Measurements from ENCODE around the gene ABCA2.
"Not testable (repeated sequence)": the region's sequence is repeated elsewhere in the genome, so short reads cannot be mapped to it uniquely, and the experiment has no call there.

Gene ABCA2

DNA sequence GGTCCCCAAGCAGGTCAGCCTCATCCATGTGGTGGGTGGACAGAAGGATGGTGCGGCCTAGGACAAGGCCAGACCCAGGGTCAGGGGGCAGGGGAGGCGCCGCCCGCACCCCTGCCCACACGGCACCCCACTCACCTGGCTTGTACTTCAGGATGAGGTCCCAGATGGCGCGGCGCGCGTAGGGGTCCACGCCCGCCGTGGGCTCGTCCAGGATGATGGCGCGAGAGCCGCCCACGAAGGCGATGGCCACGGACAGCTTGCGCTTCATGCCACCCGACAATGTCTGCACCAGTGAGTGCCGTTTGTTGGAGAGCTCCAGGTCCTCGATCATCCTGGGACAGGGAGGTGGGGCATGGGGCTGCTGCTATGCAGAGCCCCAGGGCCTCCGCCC is 12.5 kb downstream of the ABCA2 start:
- no peak for DNase-seq

DNA sequence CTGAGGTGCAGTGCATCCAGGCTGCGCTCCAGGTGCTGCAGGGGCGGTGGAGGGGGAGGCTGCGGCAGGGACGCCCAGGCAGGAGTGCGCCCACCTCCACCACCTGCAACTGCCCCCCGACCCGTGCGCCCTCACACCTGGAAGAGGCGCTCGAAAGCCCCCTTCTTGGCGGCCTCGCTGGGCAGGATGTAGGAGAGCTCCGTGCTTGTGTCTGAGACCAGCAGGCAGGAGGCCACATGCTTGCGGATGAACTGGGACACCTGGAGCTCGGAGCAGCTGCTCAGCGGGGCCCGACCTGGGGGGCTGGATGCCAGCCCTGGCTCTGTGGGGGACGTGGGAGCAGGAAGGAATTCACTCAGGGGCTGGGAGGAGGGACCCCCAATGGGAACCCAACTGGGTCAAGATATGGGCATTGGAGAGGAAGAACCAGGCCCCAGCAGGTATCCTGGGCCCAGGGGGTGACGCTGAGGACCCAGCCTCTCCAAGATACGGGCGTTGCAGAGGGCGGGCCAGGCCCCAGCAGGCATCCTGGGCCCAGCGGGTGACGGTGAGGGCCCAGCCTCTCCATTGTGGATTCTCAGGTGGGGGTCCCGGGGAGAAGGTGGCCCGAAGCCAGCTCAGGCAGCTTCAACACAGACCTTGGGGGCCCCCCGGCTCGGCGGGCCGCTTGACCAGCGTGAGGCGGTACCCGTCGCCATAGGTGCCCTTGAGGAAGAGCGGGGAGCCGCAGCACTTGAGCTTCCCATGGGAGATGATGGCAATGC is 13.1 kb downstream of the ABCA2 start:
- no peak for DNase-seq

- no peak for DNase-seq
These were observed 13.9 kb downstream of the ABCA2 start for GRCh38 chr9:137014166-137014565.

DNA sequence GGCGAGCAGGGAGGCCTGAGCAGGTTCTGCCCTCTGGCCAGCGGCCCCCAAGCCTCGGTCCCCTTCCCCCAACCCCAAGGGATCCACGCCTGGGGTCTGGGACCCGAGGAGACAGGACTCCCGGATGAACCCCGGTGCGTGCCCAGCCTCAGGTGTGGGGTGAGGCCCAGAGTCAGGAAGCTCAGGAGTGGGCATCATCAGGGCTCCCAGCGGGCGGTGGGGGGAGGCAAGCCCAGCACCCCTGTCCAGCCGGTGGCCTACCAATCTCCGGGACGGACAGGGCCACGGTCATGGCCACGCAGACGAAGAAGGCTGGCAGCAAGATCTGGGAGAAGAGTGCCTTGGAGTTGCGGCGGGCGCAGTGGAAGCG is 14.5 kb downstream of the ABCA2 start:
- no peak for DNase-seq

DNA sequence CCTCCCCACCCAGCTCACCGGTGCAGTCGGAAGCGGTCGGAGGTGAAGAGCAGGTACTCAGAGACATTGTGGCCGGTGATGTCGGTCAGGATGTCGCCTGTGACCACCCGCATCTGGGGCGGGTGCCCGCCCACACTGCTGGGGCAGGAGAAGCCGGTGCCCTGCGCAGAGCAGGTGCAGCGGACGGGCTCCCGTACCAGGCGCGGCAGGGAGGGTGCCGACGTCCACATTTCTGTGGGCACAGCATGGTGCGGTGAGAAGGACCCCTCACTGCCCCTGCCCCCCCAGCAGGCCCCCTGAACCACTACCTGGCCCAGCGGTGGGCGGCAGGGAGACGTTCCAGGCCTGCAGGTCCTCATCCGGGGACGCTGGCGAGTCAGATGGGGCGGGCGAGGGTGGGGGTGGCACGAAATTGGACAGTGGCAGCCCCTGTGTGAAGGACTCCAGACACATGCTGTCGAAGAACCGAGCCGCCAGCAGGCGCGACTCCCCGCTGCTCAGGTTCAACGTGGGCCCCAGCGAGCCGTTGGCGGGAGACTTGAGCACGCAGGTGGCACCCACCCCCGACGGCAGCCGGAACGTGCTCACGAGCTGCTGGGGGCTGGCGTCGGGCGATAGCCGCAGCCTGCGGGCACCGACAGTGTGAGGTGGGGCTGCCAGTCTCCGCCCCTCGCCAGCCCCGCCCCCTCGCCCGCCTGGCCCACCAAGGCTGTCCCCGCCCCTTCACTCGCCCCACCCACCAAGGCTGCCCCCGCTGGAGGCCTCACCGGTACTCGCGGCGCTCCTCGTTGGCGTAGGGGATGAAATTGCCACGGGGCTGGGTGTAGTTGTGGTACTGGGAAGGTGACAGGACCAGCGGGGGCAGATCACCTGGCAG is 15.1 kb downstream of the ABCA2 start:
- no peak for DNase-seq

- DNase-seq: no peak
These were observed 15.9 kb downstream of the ABCA2 start for GRCh38 chr9:137011907-137012675.

- DNase-seq: no peak
These were observed 16.9 kb downstream of the ABCA2 start for GRCh38 chr9:137011156-137011555.

- no peak for DNase-seq
These were observed 17.9 kb downstream of the ABCA2 start for GRCh38 chr9:137009938-137010732.

DNA sequence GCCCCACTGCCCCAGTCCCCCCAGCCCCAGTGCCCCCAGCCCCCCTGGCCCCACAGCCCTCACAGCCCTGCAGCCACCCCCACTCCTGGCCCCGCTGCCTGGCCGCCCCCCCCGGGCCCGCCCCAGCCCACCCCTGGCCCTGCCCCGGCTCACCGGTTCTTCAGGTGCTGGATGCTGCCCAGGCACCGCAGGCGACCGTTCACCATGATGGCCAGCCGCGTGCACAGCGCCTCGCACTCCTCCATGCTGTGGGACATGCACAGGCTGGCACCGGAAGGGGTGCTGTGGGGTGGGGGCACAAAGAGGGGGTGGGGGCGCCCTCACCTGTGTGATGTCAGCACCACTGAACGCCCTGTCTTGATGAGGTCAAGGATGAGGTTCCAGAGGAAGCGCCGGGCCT is 18.8 kb downstream of the ABCA2 start:
- DNase-seq: no peak

- DNase-seq: no peak
These were observed 19.7 kb downstream of the ABCA2 start for GRCh38 chr9:137008312-137008711.

GRCh38 chr9:137007816-137008270 is 20.2 kb downstream of the ABCA2 start:
- DNase-seq: no peak

DNA sequence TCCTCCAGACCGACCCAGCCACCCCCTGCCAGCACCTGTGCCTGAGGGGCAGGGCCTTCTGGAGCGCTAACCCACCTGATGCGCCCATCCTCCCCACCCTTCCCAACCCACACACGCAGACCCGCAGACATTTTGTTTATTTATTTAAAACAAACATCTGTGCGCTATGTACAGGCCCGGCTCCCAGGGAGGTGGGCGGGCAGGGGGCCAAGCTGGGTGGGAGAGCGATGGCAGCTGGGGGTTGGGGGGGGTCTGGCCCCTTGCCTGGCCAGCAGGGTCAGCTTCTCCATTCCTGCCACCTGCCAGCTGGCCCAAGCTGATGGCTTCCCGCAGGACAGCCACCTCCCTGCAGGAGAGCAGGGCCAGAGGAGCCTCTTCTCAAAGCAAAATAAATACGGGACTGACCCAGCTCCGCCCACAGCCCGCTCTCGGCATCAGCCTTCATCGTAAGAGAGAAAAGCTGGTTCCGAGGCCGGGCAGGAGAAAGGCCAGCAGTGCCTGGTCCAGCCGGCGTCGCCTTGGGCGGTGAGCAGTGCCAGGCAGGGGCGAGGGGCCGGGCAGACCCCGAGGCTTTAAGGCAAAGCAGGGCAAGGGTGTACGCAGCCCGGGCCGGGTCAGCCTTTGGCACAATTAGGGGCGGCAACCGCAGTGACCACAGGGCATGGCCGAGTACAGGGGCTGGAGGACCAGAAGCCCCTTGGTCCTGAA is 20.8 kb downstream of the ABCA2 start:
- DNase-seq: no peak

GRCh38 chr9:137006116-137007003 is 21.7 kb downstream of the ABCA2 start:
- DNase-seq: no peak

- not testable (repeated sequence) for DNase-seq
These were observed 23.8 kb downstream of the ABCA2 start for GRCh38 chr9:137004285-137004684.

- DNase-seq: no peak
These were observed 25.4 kb downstream of the ABCA2 start for GRCh38 chr9:137002646-137003041.

- DNase-seq: no peak
These were observed 26.0 kb downstream of the ABCA2 start for GRCh38 chr9:137001857-137002645.

- no peak for DNase-seq
These were observed 27.7 kb downstream of the ABCA2 start for GRCh38 chr9:137000177-137000930.

DNA sequence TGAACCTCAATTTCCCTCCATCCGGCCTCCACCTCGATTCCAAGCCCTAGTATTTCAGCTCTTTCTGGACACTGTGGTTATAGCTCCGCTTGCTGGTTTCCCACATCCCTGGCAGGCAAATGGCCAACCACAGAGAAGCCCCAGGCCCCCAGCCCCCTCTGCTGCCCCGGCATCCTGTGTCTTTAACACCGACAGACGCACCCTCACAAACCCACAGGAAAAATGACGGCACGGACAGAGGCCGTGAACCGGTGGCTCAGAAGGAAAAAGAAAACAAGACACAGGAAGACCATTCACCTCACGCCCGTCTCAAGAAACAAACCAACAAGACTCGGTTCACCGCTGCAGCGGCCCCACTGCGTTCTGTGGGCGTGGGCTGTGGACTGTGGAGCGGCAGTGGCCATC is 30.2 kb downstream of the ABCA2 start:
- DNase-seq: no peak

- DNase-seq: no peak
These were observed 30.7 kb downstream of the ABCA2 start for GRCh38 chr9:136997371-136997770.

Data from NCI-H2227 treated with DMSO at 0.1 percent for 48 hours (cell line).